Sigmoid colon (tissue), 4 donors: Measurements from ENCODE around the gene DPP6.

Source experiments
- EP300 ChIP-seq, 4 donors: sonication (generic); formaldehyde crosslinking; IDR thresholded peaks; one replicate each; pipeline ENCODE4 v1.6.1; 2017; ENCODE audit warnings: antibody characterized with exemption in 4 of 4
- POLR2A ChIP-seq, 2 donors: fragments of 450-650 bp; IDR thresholded peaks; one replicate each; pipeline ENCODE4 v1.6.1; 2016; ENCODE audit warnings: antibody characterized with exemption in 2 of 2, mild to moderate bottlenecking in 2 of 2, moderate library complexity in 2 of 2
- POLR2AphosphoS5 ChIP-seq, 4 donors: sonication (generic); formaldehyde crosslinking; IDR thresholded peaks; one replicate each; pipeline ENCODE4 v1.6.1; 2017; ENCODE audit warnings: antibody characterized with exemption in 4 of 4
- TF ChIP-seq, protein P1 (sequence below), 4 experiments: fragments of 450-650 bp in 3 of 4; fragments of 200-600 bp in 1 of 4; IDR thresholded peaks; one replicate each; pipeline ENCODE4 v1.5.1; 2016 to 2019; ENCODE audit warnings: antibody characterized with exemption in 4 of 4, mild to moderate bottlenecking in 3 of 4, moderate library complexity in 2 of 4

- TF ChIP-seq, protein P1, sequence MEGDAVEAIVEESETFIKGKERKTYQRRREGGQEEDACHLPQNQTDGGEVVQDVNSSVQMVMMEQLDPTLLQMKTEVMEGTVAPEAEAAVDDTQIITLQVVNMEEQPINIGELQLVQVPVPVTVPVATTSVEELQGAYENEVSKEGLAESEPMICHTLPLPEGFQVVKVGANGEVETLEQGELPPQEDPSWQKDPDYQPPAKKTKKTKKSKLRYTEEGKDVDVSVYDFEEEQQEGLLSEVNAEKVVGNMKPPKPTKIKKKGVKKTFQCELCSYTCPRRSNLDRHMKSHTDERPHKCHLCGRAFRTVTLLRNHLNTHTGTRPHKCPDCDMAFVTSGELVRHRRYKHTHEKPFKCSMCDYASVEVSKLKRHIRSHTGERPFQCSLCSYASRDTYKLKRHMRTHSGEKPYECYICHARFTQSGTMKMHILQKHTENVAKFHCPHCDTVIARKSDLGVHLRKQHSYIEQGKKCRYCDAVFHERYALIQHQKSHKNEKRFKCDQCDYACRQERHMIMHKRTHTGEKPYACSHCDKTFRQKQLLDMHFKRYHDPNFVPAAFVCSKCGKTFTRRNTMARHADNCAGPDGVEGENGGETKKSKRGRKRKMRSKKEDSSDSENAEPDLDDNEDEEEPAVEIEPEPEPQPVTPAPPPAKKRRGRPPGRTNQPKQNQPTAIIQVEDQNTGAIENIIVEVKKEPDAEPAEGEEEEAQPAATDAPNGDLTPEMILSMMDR (IDR thresholded peaks at IDR 0.05): no peak
- TF ChIP-seq POLR2AphosphoS5 (IDR thresholded peaks at IDR 0.05) (no peak), POLR2A (IDR thresholded peaks at IDR 0.05) (no peak), EP300 (IDR thresholded peaks at IDR 0.05) (no peak)
Measured at GRCh38 chr7:154896076-154896475, 843.9 kb downstream of the DPP6 start.
